Heart left ventricle (tissue), 16 donors: Measurements from ENCODE around the gene TAOK3. TPM values are rescaled to one million over a fixed set of nuclear protein-coding genes. Genes with fewer than 3 reads are reported as not detected.

Experiments used
- ATAC-seq, 4 donors: fragments of 200-7000 bp; cut with Tn5 transposase; one replicate each; pipeline ENCODE4 v1.9.1; 2020 to 2022; ENCODE audit warnings: moderate library complexity in 4 of 4, mild to moderate bottlenecking in 3 of 4, moderate number of reproducible peaks in 1 of 4
- DNase-seq, 5 donors: peaks; one replicate each; pipeline ENCODE4 v3.0.0-alpha.2; 2020
- H3K27ac ChIP-seq, 12 donors: fragments of 200-600 bp; sonication (generic) in 4 of 12; one replicate each; pipeline versions ENCODE4 v1.5.0 to v1.8.0; 2016 to 2022; ENCODE audit warnings: mild to moderate bottlenecking in 2 of 12
- H3K27me3 ChIP-seq, 9 donors: fragments of 200-600 bp; sonication (generic) in 2 of 9; one replicate each; pipeline versions ENCODE4 v1.5.1 to v1.8.0; 2016 to 2022; ENCODE audit warnings: mild to moderate bottlenecking in 3 of 9
- H3K36me3 ChIP-seq, 9 donors: fragments of 200-600 bp; sonication (generic) in 2 of 9; one replicate each; pipeline versions ENCODE4 v1.5.0 to v1.8.0; 2018 to 2022; ENCODE audit warnings: mild to moderate bottlenecking in 2 of 9
- H3K4me1 ChIP-seq, 12 donors: fragments of 200-600 bp; sonication (generic) in 4 of 12; one replicate each; pipeline versions ENCODE4 v1.5.0 to v1.8.0; 2016 to 2022; ENCODE audit warnings: mild to moderate bottlenecking in 3 of 12
- H3K4me3 ChIP-seq, 12 donors: fragments of 200-600 bp; sonication (generic) in 4 of 12; one replicate each; pipeline versions ENCODE4 v1.5.0 to v1.8.0; 2017 to 2022; ENCODE audit warnings: mild to moderate bottlenecking in 9 of 12, moderate library complexity in 4 of 12
- H3K9me3 ChIP-seq, 12 donors: fragments of 200-600 bp; sonication (generic) in 4 of 12; one replicate each; pipeline versions ENCODE4 v1.5.0 to v1.8.0; 2016 to 2022; ENCODE audit warnings: mild to moderate bottlenecking in 1 of 12
- POLR2A ChIP-seq, 2 donors: fragments of 450-650 bp; IDR thresholded peaks; one replicate each; pipeline ENCODE4 v1.6.1; 2017; ENCODE audit warnings: antibody characterized with exemption in 2 of 2, mild to moderate bottlenecking in 2 of 2, moderate library complexity in 2 of 2
- WGBS, 4 donors: extraction: QIAGEN DNeasy Blood & Tissue Kit in 2 of 4; methylation state at CpG; one replicate each; pipeline versions ENCODE4 v1.1.5 to v1.1.7; 2013 to 2018; 5-methylcytosine and 5-hydroxymethylcytosine counted together
- intact Hi-C, 10 donors: fragments of 100-400 bp; cut with DNase I; formaldehyde crosslinking; loops; one replicate each; pipeline versions ENCODE4 v1.11.1 to v1.14.2; 2022
- polyA plus RNA-seq, 2 donors: library from polyadenylated mRNA; stranded (reverse); fragments of 200-250 nt; gene quantifications; one replicate each; pipeline ENCODE4 v1.2.3, GENCODE V29; 2013
- total RNA-seq, 9 donors: library from RNA; depleted of rRNA in 2 of 9; stranded (reverse); fragments of >200 nt in 2 of 9; fragmentation: NEBNext Ultra II Directional in 3 of 9; extraction: Animal tissue kit (Norgen Biotek cat#: 25700) in 3 of 9; gene quantifications; one replicate each; pipeline versions ENCODE4 v1.1.0 to v1.2.4, GENCODE V29; 2016 to 2023
- TF ChIP-seq, protein P1 (sequence below), 12 donors: fragments of 200-600 bp; sonication (generic) in 4 of 12; IDR thresholded peaks; one replicate each; pipeline versions ENCODE4 v1.5.0 to v1.8.0; 2018 to 2022; ENCODE audit warnings: antibody characterized with exemption in 12 of 12, mild to moderate bottlenecking in 5 of 12
- donor health status: ischemic (EF 13 %, LVEDD 7.1; RV severe dilation, severe dysfunction).
- donor health status: healthy with polysubstance abuse.
- donor health status: DM: no; HTN: yes; CAD: no.
- donor health status: DM: no; HTN: no; CAD: no.
- donor health status: ischemic (EF 25% LVEDD 6.9; RV normal size, moderate dysfunction).
- donor health status: ischemic (EF 25% LVEDD 5.7; RV mildly dilated, moderate dysfunction).
- donor health status: healthy.
- donor health status: DM: yes; HTN: yes; CAD: no.
- donor health status: ischemic (EF 35%, LVEDD 5.7; RV mildly dilated, moderate dysfunction).
- donor health status: nonischemic (EF 11% LVEDD 7.7; RV severe dilation, severe dysfunction).
- donor health status: DM: yes; HTN: yes; CAD: no.
- donor health status: PGD.
- donor health status: ischemic (EF 29% LVEDD 5.4; RV normal size, mild dysfunction).
- donor health status: nonischemic (EF 23%, LVEDD 6.1; RV moderate dilation, normal function).

Gene TAOK3
- total and polyA plus RNA-seq, 11 donors, result 11.8 to 26.6 (median 22.2) TPM

- Histone ChIP-seq H3K27me3 (no peaks in the 10 kb centered on the region), H3K27ac (no peak overlapping the region), H3K36me3 (no peaks in the 10 kb centered on the region), H3K4me1 (peaks cover 0 to 65% (median 13%) of the 10 kb centered on the region in 12 donors), H3K4me3 (no peak overlapping the region), H3K9me3 (no peaks in the 10 kb centered on the region)
- DNase-seq (no peak), ATAC-seq (no peak)
- TF ChIP-seq POLR2A (IDR thresholded peaks at IDR 0.05), result no peak
- TF ChIP-seq, protein P1, sequence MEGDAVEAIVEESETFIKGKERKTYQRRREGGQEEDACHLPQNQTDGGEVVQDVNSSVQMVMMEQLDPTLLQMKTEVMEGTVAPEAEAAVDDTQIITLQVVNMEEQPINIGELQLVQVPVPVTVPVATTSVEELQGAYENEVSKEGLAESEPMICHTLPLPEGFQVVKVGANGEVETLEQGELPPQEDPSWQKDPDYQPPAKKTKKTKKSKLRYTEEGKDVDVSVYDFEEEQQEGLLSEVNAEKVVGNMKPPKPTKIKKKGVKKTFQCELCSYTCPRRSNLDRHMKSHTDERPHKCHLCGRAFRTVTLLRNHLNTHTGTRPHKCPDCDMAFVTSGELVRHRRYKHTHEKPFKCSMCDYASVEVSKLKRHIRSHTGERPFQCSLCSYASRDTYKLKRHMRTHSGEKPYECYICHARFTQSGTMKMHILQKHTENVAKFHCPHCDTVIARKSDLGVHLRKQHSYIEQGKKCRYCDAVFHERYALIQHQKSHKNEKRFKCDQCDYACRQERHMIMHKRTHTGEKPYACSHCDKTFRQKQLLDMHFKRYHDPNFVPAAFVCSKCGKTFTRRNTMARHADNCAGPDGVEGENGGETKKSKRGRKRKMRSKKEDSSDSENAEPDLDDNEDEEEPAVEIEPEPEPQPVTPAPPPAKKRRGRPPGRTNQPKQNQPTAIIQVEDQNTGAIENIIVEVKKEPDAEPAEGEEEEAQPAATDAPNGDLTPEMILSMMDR (IDR thresholded peaks at IDR 0.05), result no peak
- WGBS, 4 donors, result 82 to 85% (median 83%) methylated on average over 3 of the region's 3 CpGs
- intact Hi-C loops, result no loop called here
These were observed 44.0 kb downstream of the TAOK3 start for GRCh38 chr12:118328486-118329330.

DNA sequence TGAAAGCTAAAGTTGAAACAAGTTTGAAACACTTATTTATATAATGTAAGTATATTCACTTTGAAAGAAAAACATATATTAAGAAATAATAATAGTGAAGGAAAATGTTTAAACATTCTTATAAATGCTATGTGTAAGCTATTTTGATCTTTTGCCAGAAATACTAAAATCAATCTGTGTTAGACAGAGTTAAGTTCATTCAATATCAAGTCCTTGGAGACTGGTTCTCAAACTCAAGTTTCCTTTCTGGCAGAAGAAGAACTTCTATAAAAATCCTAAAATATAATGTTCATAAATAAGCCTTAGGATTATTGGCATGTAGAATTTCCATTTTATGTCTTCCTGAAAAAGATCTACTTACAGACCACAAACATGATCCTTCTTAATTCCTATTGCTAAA, 45.3 kb downstream of the TAOK3 start:
- ATAC-seq, result no peak
- Histone ChIP-seq H3K36me3 (no peaks in the 10 kb centered on the region), H3K27me3 (no peaks in the 10 kb centered on the region), H3K4me1 (peaks cover 0 to 53% (median 13%) of the 10 kb centered on the region in 12 donors), H3K4me3 (no peak overlapping the region), H3K9me3 (no peaks in the 10 kb centered on the region), H3K27ac (no peak overlapping the region)
- intact Hi-C loops, result no loop called here
- DNase-seq, result no peak
- TF ChIP-seq, protein P1 (IDR thresholded peaks at IDR 0.05), result no peak
- TF ChIP-seq POLR2A (IDR thresholded peaks at IDR 0.05), result no peak

DNA sequence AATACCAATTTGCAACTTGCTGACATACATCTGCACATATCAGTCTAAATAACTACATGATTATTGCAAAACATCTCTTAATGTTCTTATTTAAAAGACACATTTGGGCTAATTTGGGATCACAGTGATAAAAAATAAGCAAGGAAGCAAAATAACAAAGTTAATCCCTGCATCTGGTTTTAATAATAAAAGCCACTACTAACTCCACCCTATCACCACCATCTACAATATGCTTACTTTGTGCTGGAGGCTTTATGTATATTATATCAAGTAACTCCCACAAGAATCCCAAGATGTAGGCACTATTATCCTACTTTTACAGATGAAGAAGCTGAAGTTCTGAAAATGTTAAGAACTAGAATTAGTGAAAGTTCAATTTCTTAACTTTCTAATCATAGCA, 45.7 kb downstream of the TAOK3 start:
- ATAC-seq, result no peak
- Histone ChIP-seq H3K9me3 (no peaks in the 10 kb centered on the region), H3K36me3 (no peaks in the 10 kb centered on the region), H3K27ac (no peak overlapping the region), H3K27me3 (no peaks in the 10 kb centered on the region), H3K4me1 (peaks cover 0 to 49% (median 13%) of the 10 kb centered on the region in 12 donors), H3K4me3 (no peak overlapping the region)
- no peak for TF ChIP-seq POLR2A (IDR thresholded peaks at IDR 0.05)
- TF ChIP-seq, protein P1 (IDR thresholded peaks at IDR 0.05), result no peak
- intact Hi-C loops, result no loop called here
- DNase-seq, result no peak

DNA sequence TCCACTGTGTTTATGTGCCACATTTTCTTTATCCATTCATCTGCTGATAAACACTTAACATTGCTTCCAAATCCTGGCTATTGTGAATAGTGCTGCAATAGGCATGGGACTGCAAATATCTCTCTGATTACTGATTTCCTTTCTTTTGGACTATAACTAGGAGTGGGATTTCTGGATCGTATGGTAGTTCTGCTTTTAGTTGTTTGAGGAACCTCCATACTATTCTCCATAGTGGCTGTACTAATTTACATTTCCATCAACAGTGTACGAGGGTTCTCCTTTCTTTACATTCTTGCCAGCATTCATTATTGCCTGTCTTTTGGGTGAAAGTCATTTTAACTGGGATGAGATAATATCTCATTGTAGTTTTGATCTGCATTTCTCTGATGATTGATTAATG, 47.6 kb downstream of the TAOK3 start:
- intact Hi-C loops, result no loop called here
- Histone ChIP-seq H3K36me3 (no peaks in the 10 kb centered on the region), H3K9me3 (no peaks in the 10 kb centered on the region), H3K4me3 (no peak overlapping the region), H3K27me3 (no peaks in the 10 kb centered on the region), H3K4me1 (peaks cover 0 to 36% (median 10%) of the 10 kb centered on the region in 12 donors), H3K27ac (no peak overlapping the region)
- ATAC-seq, result no peak
- no peak for DNase-seq
- WGBS, 4 donors, result 87 to 94% (median 89%) methylated on average over 2 of the region's 2 CpGs
- TF ChIP-seq, protein P1 (IDR thresholded peaks at IDR 0.05), result no peak
- TF ChIP-seq POLR2A (IDR thresholded peaks at IDR 0.05), result no peak
